GM12872 (cell line): Measurements from ENCODE around the gene MGMT.

Experiments used
- CTCF ChIP-seq: IDR thresholded peaks from 3 replicates; pipeline ENCODE4 v1.5.1; 2011; ENCODE audit warnings: low read depth, mild to moderate bottlenecking, low read length, moderate library complexity; ENCODE audit not compliant: insufficient read depth

The MGMT gene

GRCh38 chr10:129742742-129743550, 275.9 kb downstream of the MGMT start:
- TF ChIP-seq CTCF, result no peak

GRCh38 chr10:129743738-129744133, 276.7 kb downstream of the MGMT start:
- TF ChIP-seq CTCF, result no peak

GRCh38 chr10:129744134-129745111, 277.4 kb downstream of the MGMT start:
- TF ChIP-seq CTCF, result no peak

- no peak for TF ChIP-seq CTCF
Observed at GRCh38 chr10:129745186-129745750, 278.2 kb downstream of the MGMT start.

- no peak for TF ChIP-seq CTCF
Observed at GRCh38 chr10:129754211-129755050, 287.4 kb downstream of the MGMT start.

GRCh38 chr10:129755158-129755591, 288.1 kb downstream of the MGMT start:
- TF ChIP-seq CTCF, result no peak
